Stomach (tissue), 9 donors: ENCODE results near the gene FYN. TPM values are rescaled to one million over a fixed set of nuclear protein-coding genes. Genes with fewer than 3 reads are reported as not detected.

Source experiments
- DNase-seq, 2 donors: peaks; one replicate each; pipeline versions ENCODE4 v3.0.0 to v3.0.0-alpha.2; 2013 to 2019
- H3K27ac ChIP-seq, 5 donors: fragments of 200-600 bp in 4 of 5; sonication (generic) in 4 of 5; one replicate each; pipeline ENCODE4 v1.5.1; 2013 to 2019; ENCODE audit warnings: mild to moderate bottlenecking in 1 of 5, moderate library complexity in 1 of 5
- H3K27me3 ChIP-seq, 3 donors: fragments of 200-600 bp; sonication (generic); one replicate each; pipeline ENCODE4 v1.5.1; 2017 to 2019; ENCODE audit warnings: mixed run types in 1 of 3
- H3K36me3 ChIP-seq, 4 donors: fragments of 200-600 bp; sonication (generic); 1 replicate in 3 of 4; 2 replicates in 1 of 4; pipeline ENCODE4 v1.5.1; 2016 to 2019
- H3K4me1 ChIP-seq, 4 donors: fragments of 200-600 bp; sonication (generic); one replicate each; pipeline ENCODE4 v1.5.1; 2016 to 2019
- H3K4me3 ChIP-seq, 4 donors: fragments of 200-600 bp; sonication (generic) in 3 of 4; one replicate each; pipeline ENCODE4 v1.5.1; 2016 to 2019; ENCODE audit warnings: mild to moderate bottlenecking in 1 of 4
- H3K9me3 ChIP-seq, 4 donors: fragments of 200-600 bp; sonication (generic); one replicate each; pipeline ENCODE4 v1.5.1; 2016 to 2019
- EP300 ChIP-seq: sonication (generic); formaldehyde crosslinking; IDR thresholded peaks from one replicate; pipeline ENCODE4 v1.6.1; 2017; ENCODE audit warnings: antibody characterized with exemption
- POLR2A ChIP-seq, 4 donors: fragments of 450-650 bp; IDR thresholded peaks; one replicate each; pipeline ENCODE4 v1.6.1; 2016; ENCODE audit warnings: antibody characterized with exemption in 4 of 4, control low read depth in 2 of 4, mild to moderate bottlenecking in 1 of 4, moderate library complexity in 1 of 4
- POLR2AphosphoS5 ChIP-seq, 3 donors: sonication (generic); formaldehyde crosslinking; IDR thresholded peaks; one replicate each; pipeline ENCODE4 v1.6.1; 2016; ENCODE audit warnings: antibody characterized with exemption in 3 of 3
- WGBS, 5 donors: extraction: QIAGEN DNeasy Blood & Tissue Kit in 3 of 5; methylation state at CpG; one replicate each; pipeline versions ENCODE4 v1.1.5 to v1.1.7; 2013 to 2018; 5-methylcytosine and 5-hydroxymethylcytosine counted together
- intact Hi-C: fragments of 100-400 bp; cut with DNase I; formaldehyde crosslinking; loops from one replicate; pipeline ENCODE4 v1.15.1; 2023; ENCODE audit warnings: low total_unique reads
- polyA plus RNA-seq, 3 donors: library from polyadenylated mRNA; stranded (reverse); fragments of 200-250 nt; gene quantifications; one replicate each; pipeline ENCODE4 v1.2.3, GENCODE V29; 2013
- total RNA-seq, 5 donors: library from RNA; depleted of rRNA; stranded (reverse); fragments of >200 nt; gene quantifications; one replicate each; pipeline versions ENCODE4 v1.1.0 to v1.2.3, GENCODE V29; 2014 to 2016
- TF ChIP-seq, protein P1 (sequence below), 7 experiments: fragments of 450-650 bp in 4 of 7; fragments of 200-600 bp in 3 of 7; sonication (generic) in 3 of 7; IDR thresholded peaks; one replicate each; pipeline ENCODE4 v1.5.1; 2016 to 2019; ENCODE audit warnings: antibody characterized with exemption in 7 of 7, control low read depth in 2 of 7, mild to moderate bottlenecking in 1 of 7
- donor health status: healthy with polysubstance abuse.
- donor health status: Bipolar disorder and iron deficiency.
- donor health status: healthy.

FYN gene
- total and polyA plus RNA-seq, 8 donors: 8.4 to 146 (median 37.1) TPM

DNA sequence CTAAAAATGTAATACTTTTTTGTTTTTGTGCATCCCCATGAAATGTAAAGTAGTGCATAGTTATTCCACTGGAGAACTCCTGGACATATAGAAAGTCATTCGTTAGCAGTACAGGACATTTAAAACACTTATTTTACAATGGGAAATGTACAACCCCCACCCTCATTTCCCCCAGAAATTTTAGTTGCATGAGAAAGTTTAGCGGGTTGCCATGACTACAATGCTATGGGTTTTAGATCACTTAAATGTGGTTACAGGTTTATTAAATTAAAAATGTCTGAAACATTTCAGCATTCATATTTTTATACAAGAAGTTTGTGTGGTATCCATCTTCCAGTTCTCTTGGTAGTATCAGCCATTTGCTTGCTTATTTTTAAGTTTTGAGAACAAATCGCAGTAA, 212.7 kb downstream of the FYN start:
- no peaks in the 10 kb centered on the region for H3K9me3 ChIP-seq
- peaks cover 0 to 3% (median 0%) of the 10 kb centered on the region in 4 donors for H3K36me3 ChIP-seq
- DNase-seq: no peak
- H3K4me1 ChIP-seq: peaks cover 3 to 59% (median 38%) of the 10 kb centered on the region in 4 donors
- TF ChIP-seq, protein P1, sequence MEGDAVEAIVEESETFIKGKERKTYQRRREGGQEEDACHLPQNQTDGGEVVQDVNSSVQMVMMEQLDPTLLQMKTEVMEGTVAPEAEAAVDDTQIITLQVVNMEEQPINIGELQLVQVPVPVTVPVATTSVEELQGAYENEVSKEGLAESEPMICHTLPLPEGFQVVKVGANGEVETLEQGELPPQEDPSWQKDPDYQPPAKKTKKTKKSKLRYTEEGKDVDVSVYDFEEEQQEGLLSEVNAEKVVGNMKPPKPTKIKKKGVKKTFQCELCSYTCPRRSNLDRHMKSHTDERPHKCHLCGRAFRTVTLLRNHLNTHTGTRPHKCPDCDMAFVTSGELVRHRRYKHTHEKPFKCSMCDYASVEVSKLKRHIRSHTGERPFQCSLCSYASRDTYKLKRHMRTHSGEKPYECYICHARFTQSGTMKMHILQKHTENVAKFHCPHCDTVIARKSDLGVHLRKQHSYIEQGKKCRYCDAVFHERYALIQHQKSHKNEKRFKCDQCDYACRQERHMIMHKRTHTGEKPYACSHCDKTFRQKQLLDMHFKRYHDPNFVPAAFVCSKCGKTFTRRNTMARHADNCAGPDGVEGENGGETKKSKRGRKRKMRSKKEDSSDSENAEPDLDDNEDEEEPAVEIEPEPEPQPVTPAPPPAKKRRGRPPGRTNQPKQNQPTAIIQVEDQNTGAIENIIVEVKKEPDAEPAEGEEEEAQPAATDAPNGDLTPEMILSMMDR (IDR thresholded peaks at IDR 0.05): no peak
- no peak for TF ChIP-seq EP300
- TF ChIP-seq POLR2A (IDR thresholded peaks at IDR 0.05): no peak
- TF ChIP-seq POLR2AphosphoS5 (IDR thresholded peaks at IDR 0.05): no peak
- H3K27me3 ChIP-seq: no peaks in the 10 kb centered on the region
- H3K4me3 ChIP-seq: no peak overlapping the region
- intact Hi-C loops: no loop called here
- peak overlapping the region in 1 of 5 donors; percentile 71 for H3K27ac ChIP-seq
- 92 to 99% (median 97%) methylated on average over 3 of the region's 3 CpGs for WGBS, 5 donors

DNA sequence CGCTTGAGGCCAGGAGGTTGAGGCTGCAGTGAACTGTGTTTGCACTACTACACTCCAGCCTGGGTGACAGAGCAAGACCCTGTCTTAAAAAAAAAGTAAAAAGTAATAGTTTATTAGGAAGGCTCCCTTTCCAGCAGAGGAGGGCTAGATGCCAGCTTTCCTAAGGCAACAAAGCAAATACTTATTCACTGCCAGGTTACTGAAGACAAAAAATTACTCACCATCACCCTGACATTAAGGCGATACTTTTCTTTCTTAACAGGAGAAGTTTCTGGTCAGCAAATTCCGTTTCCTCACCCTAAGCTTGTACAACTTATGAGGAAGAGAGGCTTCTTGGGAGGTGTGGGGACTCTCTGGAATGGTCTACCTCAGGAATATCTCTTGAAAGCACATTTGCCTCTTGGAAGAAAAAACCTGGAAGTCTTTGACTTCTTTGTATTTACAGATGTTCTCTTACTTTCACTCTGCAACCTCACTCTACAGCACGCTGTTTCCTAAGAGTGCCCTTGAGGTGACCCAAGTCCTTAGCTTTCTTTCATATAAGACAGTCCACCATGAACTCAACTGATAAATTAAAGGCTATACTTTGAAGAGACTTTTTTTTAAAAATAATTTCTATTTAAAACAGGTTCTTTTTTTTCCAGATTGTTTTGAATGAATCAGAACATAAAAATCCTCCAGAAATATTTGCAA, 214.6 kb downstream of the FYN start:
- intact Hi-C loops: no loop called here
- no peak for TF ChIP-seq POLR2AphosphoS5 (IDR thresholded peaks at IDR 0.05)
- TF ChIP-seq, protein P1 (IDR thresholded peaks at IDR 0.05): no peak
- TF ChIP-seq EP300: no peak
- no peak for TF ChIP-seq POLR2A (IDR thresholded peaks at IDR 0.05)
- H3K27ac ChIP-seq: peak overlapping the region in 1 of 5 donors; percentile 32

DNA sequence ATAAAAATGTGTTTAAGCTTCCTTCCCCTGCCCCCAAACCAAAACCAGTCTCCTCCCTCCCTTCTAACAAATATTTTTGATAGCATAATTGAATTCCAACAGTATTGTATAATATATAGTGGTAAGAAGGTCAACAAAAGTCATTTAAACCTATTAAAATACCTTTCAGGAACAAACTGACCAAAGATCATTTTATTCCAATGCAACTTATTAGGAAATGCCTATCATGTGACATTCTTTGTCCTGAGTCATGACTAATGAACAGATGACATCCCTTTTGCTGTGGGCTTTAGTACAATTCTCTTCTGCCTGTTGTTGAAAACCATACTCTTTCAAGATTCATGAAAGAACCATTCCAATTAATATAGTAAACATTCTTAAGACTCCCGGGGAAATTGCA, 216.1 kb downstream of the FYN start:
- Histone ChIP-seq H3K9me3 (no peaks in the 10 kb centered on the region), H3K27ac (no peak overlapping the region), H3K27me3 (no peaks in the 10 kb centered on the region), H3K4me3 (no peak overlapping the region), H3K36me3 (peaks cover 0 to 3% (median 0%) of the 10 kb centered on the region in 4 donors), H3K4me1 (peaks cover 0 to 34% (median 16%) of the 10 kb centered on the region in 4 donors)
- TF ChIP-seq EP300 (no peak), POLR2AphosphoS5 (IDR thresholded peaks at IDR 0.05) (peak in 1 of 3 donors; percentile 5), POLR2A (IDR thresholded peaks at IDR 0.05) (no peak)
- TF ChIP-seq, protein P1 (IDR thresholded peaks at IDR 0.05): no peak
- intact Hi-C loops: no loop called here
- WGBS, 5 donors: 21 to 50% (median 34%) methylated on average over 1 of the region's 1 CpG
- DNase-seq: no peak

More for the DNA sequence above, 214.6 kb downstream of the FYN start:
- peaks cover 0 to 3% (median 0%) of the 10 kb centered on the region in 4 donors for H3K36me3 ChIP-seq
- peaks cover 0 to 48% (median 30%) of the 10 kb centered on the region in 4 donors for H3K4me1 ChIP-seq
- no peak for DNase-seq
- H3K27me3 ChIP-seq: no peaks in the 10 kb centered on the region
- WGBS, 5 donors: 43 to 59% (median 49%) methylated on average over 4 of the region's 4 CpGs
- no peak overlapping the region for H3K4me3 ChIP-seq
- H3K9me3 ChIP-seq: no peaks in the 10 kb centered on the region

GRCh38 chr6:111653979-111654378, 219.3 kb downstream of the FYN start:
- H3K36me3 ChIP-seq: no peaks in the 10 kb centered on the region
- H3K4me1 ChIP-seq: peaks cover 0 to 17% (median 4%) of the 10 kb centered on the region in 4 donors
- H3K27ac ChIP-seq: no peak overlapping the region
- no peak overlapping the region for H3K4me3 ChIP-seq
- TF ChIP-seq POLR2AphosphoS5 (IDR thresholded peaks at IDR 0.05) (no peak), EP300 (no peak), POLR2A (IDR thresholded peaks at IDR 0.05) (no peak)
- TF ChIP-seq, protein P1 (IDR thresholded peaks at IDR 0.05): no peak
- H3K9me3 ChIP-seq: no peaks in the 10 kb centered on the region
- no peaks in the 10 kb centered on the region for H3K27me3 ChIP-seq
- DNase-seq: no peak
- WGBS, 5 donors: 51 to 68% (median 60%) methylated on average over 2 of the region's 2 CpGs
- intact Hi-C loops: no loop called here
